ENCODE data around the gene SLIT3.

Gene SLIT3

GRCh38 chr5:168778536-168778935 is 522.4 kb downstream of the SLIT3 start:
- DNase-seq = no peak

GRCh38 chr5:168777651-168778050 is 523.3 kb downstream of the SLIT3 start:
- no peak for DNase-seq

- no peak for DNase-seq
Measured at GRCh38 chr5:168776070-168776469, 524.9 kb downstream of the SLIT3 start.

- no peak for DNase-seq
Measured at GRCh38 chr5:168773226-168773625, 527.7 kb downstream of the SLIT3 start.

- DNase-seq = no peak
Measured at GRCh38 chr5:168772316-168772961, 528.5 kb downstream of the SLIT3 start.

GRCh38 chr5:168771678-168772077 is 529.3 kb downstream of the SLIT3 start:
- DNase-seq = no peak

GRCh38 chr5:168770996-168771395 is 529.9 kb downstream of the SLIT3 start:
- DNase-seq = no peak

- no peak for DNase-seq
Measured at GRCh38 chr5:168770036-168770498, 530.9 kb downstream of the SLIT3 start.

- DNase-seq = no peak
Measured at GRCh38 chr5:168768172-168768571, 532.8 kb downstream of the SLIT3 start.

GRCh38 chr5:168766426-168766700 is 534.6 kb downstream of the SLIT3 start:
- DNase-seq = no peak

- no peak for DNase-seq
Measured at GRCh38 chr5:168765551-168766425, 535.2 kb downstream of the SLIT3 start.

GRCh38 chr5:168765086-168765550 is 535.8 kb downstream of the SLIT3 start:
- no peak for DNase-seq

- DNase-seq = no peak
Measured at GRCh38 chr5:168756453-168757391, 544.2 kb downstream of the SLIT3 start.

GRCh38 chr5:168755548-168756093 is 545.3 kb downstream of the SLIT3 start:
- no peak for DNase-seq

GRCh38 chr5:168753691-168754254 is 547.2 kb downstream of the SLIT3 start:
- DNase-seq = no peak

- DNase-seq = no peak
Measured at GRCh38 chr5:168752416-168753190, 548.3 kb downstream of the SLIT3 start.

- DNase-seq = no peak
Measured at GRCh38 chr5:168752012-168752411, 548.9 kb downstream of the SLIT3 start.

GRCh38 chr5:168750926-168751325 is 550.0 kb downstream of the SLIT3 start:
- no peak for DNase-seq

GRCh38 chr5:168749391-168750100 is 551.4 kb downstream of the SLIT3 start:
- no peak for DNase-seq

- DNase-seq = no peak
Measured at GRCh38 chr5:168747987-168748777, 552.8 kb downstream of the SLIT3 start.
